ENCODE results near the gene ABCC11. TPM values are rescaled to one million over a fixed set of nuclear protein-coding genes. Genes with fewer than 3 reads are reported as not detected.

Gene ABCC11
- total RNA-seq, 1 experiment from 2014 or later = 0.44 TPM

DNA sequence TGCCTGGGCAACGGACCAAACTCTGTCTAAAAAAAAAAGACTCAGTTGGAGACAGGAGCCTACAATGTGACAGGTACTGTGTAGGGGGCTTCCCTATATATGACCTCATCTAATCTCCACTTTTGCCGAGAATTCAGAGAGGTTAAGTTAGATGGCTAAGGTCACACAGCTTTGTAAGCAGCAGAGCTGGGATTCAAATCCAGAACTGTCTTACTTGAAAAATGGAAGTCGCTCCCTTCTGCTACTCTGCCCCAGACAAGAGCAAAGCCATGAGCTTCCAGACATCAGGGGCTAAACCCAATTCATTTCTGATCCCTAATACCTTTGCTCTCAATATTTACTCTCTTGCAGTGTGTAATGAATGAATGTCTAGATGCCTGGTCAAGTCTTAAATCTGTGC is 50.0 kb downstream of the ABCC11 start:
- H3K9me3 Mint-ChIP-seq (ENCODE audit: unreplicated experiment) = no peaks in the 10 kb centered on the region
- peaks cover 8% of the 10 kb centered on the region for H3K4me1 Mint-ChIP-seq (ENCODE audit: insufficient read depth, unreplicated experiment)
- ChIA-PET CTCF (no interaction called here), POLR2A (no interaction called here)
- no peaks in the 10 kb centered on the region for H3K36me3 Mint-ChIP-seq (ENCODE audit: insufficient read depth, unreplicated experiment)
- no TSS peak for BruUV-seq (replicated peaks)
- intact Hi-C loops (cut with micrococcal nuclease) = no loop called here
- H3K27me3 Mint-ChIP-seq (ENCODE audit: insufficient read depth, unreplicated experiment) = no peaks in the 10 kb centered on the region
- no peak overlapping the region for H3K27ac Mint-ChIP-seq (ENCODE audit: low read depth, unreplicated experiment)
- TF ChIP-seq, protein P1, sequence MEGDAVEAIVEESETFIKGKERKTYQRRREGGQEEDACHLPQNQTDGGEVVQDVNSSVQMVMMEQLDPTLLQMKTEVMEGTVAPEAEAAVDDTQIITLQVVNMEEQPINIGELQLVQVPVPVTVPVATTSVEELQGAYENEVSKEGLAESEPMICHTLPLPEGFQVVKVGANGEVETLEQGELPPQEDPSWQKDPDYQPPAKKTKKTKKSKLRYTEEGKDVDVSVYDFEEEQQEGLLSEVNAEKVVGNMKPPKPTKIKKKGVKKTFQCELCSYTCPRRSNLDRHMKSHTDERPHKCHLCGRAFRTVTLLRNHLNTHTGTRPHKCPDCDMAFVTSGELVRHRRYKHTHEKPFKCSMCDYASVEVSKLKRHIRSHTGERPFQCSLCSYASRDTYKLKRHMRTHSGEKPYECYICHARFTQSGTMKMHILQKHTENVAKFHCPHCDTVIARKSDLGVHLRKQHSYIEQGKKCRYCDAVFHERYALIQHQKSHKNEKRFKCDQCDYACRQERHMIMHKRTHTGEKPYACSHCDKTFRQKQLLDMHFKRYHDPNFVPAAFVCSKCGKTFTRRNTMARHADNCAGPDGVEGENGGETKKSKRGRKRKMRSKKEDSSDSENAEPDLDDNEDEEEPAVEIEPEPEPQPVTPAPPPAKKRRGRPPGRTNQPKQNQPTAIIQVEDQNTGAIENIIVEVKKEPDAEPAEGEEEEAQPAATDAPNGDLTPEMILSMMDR (IDR thresholded peaks at IDR 0.05; ENCODE audit: unreplicated experiment) = no peak
- DNase-seq (ENCODE audit: unreplicated experiment) = no peak
- H3K4me3 Mint-ChIP-seq (ENCODE audit: unreplicated experiment) = no peak overlapping the region

DNA sequence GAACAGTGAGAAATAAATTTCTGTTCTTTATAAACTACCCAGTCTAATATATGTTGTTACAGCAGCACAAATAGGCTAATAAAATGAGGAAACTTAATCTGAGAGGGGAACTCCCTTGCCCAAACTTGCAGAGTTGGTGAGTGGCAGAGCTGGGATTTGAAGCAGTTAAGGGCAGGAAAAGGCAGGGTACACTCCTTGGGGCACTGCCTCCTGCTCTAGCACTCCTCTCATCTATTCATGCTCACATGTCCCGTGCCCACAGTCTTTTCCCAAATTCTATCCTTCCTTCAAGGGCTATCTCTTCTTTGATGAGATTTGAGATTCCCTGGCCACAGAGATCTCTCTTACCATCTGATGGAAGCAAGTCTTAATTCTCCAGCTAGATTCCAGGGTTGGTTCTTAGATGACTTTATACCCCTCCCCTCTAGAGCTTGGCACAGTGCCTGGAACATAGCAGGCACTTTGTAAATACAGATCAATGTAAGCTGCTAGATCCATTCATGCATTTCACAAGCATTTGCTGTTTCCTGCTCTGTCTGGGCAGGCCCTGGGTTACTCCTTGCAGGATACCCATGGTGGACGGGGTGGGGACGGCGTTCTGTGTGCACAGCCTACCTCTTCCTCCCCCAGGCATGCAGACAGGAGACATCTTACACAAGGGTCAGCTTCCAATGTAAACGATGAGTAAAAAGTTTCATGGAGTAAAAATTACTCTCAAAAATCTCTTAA is 52.3 kb downstream of the ABCC11 start:
- TF ChIP-seq, protein P1 (IDR thresholded peaks at IDR 0.05; ENCODE audit: unreplicated experiment) = no peak
- no peaks in the 10 kb centered on the region for H3K27me3 Mint-ChIP-seq (ENCODE audit: insufficient read depth, unreplicated experiment)
- H3K4me3 Mint-ChIP-seq (ENCODE audit: unreplicated experiment) = no peak overlapping the region
- H3K36me3 Mint-ChIP-seq (ENCODE audit: insufficient read depth, unreplicated experiment) = no peaks in the 10 kb centered on the region
- ChIA-PET POLR2A (interaction anchor here (0.6 to 1.5 kb wide), 6 partner anchors 10 to 1221 kb away, joined by 3 to 8 read pairs (median 5); partner anchors contain the start of gene LONP2), CTCF (interaction anchor here (0.6 to 1.8 kb wide), 8 partner anchors 9 to 1398 kb away, joined by 3 to 6 read pairs (median 4); no protein-coding TSS in a partner anchor)
- BruUV-seq (replicated peaks) = no TSS peak
- H3K27ac Mint-ChIP-seq (ENCODE audit: low read depth, unreplicated experiment) = peak overlapping the region; percentile 73
- intact Hi-C loops (cut with micrococcal nuclease) = no loop called here
- peaks cover 8% of the 10 kb centered on the region for H3K4me1 Mint-ChIP-seq (ENCODE audit: insufficient read depth, unreplicated experiment)
- peak; percentile 93 for DNase-seq (ENCODE audit: unreplicated experiment)
- H3K9me3 Mint-ChIP-seq (ENCODE audit: unreplicated experiment) = no peaks in the 10 kb centered on the region

DNA sequence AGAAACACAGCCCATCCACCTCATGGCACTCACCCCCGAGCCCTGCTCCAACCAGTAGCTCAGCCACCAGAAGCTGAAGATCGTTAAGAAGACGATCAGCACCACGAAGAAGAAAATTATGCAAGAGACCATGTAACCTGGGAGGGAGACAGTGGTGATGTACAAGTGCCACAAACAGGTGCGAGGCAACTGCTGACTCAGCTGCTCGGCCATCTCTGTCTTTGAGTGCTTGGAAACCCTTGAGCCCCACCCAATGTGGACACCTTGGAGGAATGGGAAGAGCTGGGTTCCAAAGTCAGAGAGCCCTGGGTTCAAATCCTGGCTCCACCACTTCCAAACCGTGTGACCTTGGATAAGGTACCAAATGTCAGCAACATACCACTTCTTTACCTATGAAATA is 53.5 kb downstream of the ABCC11 start:
- Mint-ChIP-seq H3K27me3 (ENCODE audit: insufficient read depth, unreplicated experiment) (no peaks in the 10 kb centered on the region), H3K9me3 (ENCODE audit: unreplicated experiment) (no peaks in the 10 kb centered on the region), H3K27ac (ENCODE audit: low read depth, unreplicated experiment) (no peak overlapping the region), H3K36me3 (ENCODE audit: insufficient read depth, unreplicated experiment) (no peaks in the 10 kb centered on the region), H3K4me3 (ENCODE audit: unreplicated experiment) (no peak overlapping the region), H3K4me1 (ENCODE audit: insufficient read depth, unreplicated experiment) (peaks cover 8% of the 10 kb centered on the region)
- TF ChIP-seq, protein P1 (IDR thresholded peaks at IDR 0.05; ENCODE audit: unreplicated experiment) = no peak
- intact Hi-C loops (cut with micrococcal nuclease) = no loop called here
- DNase-seq (ENCODE audit: unreplicated experiment) = no peak
- ChIA-PET POLR2A (no interaction called here), CTCF (interaction anchor here (0.8 to 1.8 kb wide), 3 partner anchors 30 to 1050 kb away, joined by 3 to 6 read pairs (median 3); partner anchors contain the start of gene NETO2)
- BruUV-seq (replicated peaks) = no TSS peak

- no TSS peak for BruUV-seq (replicated peaks)
- ChIA-PET POLR2A (interaction anchor here (0.6 to 1.3 kb wide), 3 partner anchors 22 to 64 kb away, joined by 3 to 4 read pairs (median 3); no protein-coding TSS in a partner anchor), CTCF (interaction anchor here (0.5 to 2.3 kb wide), 3 partner anchors 11 to 608 kb away, joined by 3 to 6 read pairs (median 6); no protein-coding TSS in a partner anchor)
- peak; percentile 47 for DNase-seq (ENCODE audit: unreplicated experiment)
- Mint-ChIP-seq H3K27me3 (ENCODE audit: insufficient read depth, unreplicated experiment) (no peaks in the 10 kb centered on the region), H3K27ac (ENCODE audit: low read depth, unreplicated experiment) (no peak overlapping the region), H3K4me3 (ENCODE audit: unreplicated experiment) (no peak overlapping the region), H3K9me3 (ENCODE audit: unreplicated experiment) (no peaks in the 10 kb centered on the region), H3K4me1 (ENCODE audit: insufficient read depth, unreplicated experiment) (no peaks in the 10 kb centered on the region), H3K36me3 (ENCODE audit: insufficient read depth, unreplicated experiment) (no peaks in the 10 kb centered on the region)
- TF ChIP-seq, protein P1 (IDR thresholded peaks at IDR 0.05; ENCODE audit: unreplicated experiment) = no peak
- intact Hi-C loops (cut with micrococcal nuclease) = no loop called here
Observed at GRCh38 chr16:48188449-48189102, 58.8 kb downstream of the ABCC11 start.

Measured in MCF 10A (cell line).